Fibroblast of lung (primary cell): Measurements from ENCODE around the gene ANKLE2. TPM values are rescaled to one million over a fixed set of nuclear protein-coding genes. Genes with fewer than 3 reads are reported as not detected.

Source experiments
- DNase-seq, 2 donors: peaks; one replicate each; pipeline versions ENCODE4 v3.0.0 to v3.0.0-alpha.2; 2010; ENCODE audit warnings: low read depth in 2 of 2
- H2AFZ ChIP-seq: 2 replicates; pipeline ENCODE4 v1.5.1; 2012; ENCODE audit warnings: low read length, control low read depth, inconsistent platforms
- H3K27ac ChIP-seq: 2 replicates; pipeline ENCODE4 v1.5.1; 2011; ENCODE audit warnings: low read length, control low read depth; ENCODE audit not compliant: insufficient read depth
- H3K27me3 ChIP-seq: 2 replicates; pipeline ENCODE4 v1.5.1; 2011; ENCODE audit warnings: mild to moderate bottlenecking, low read length; ENCODE audit not compliant: control insufficient read depth, insufficient read depth
- H3K36me3 ChIP-seq: 2 replicates; pipeline ENCODE4 v1.5.1; 2011; ENCODE audit warnings: low read length; ENCODE audit not compliant: control insufficient read depth, insufficient read depth
- H3K4me1 ChIP-seq: 2 replicates; pipeline ENCODE4 v1.5.1; 2011; ENCODE audit warnings: low read length; ENCODE audit not compliant: control insufficient read depth, insufficient read depth; ENCODE audit errors: extremely low read depth
- H3K4me2 ChIP-seq: 2 replicates; pipeline ENCODE4 v1.5.1; 2011; ENCODE audit warnings: low read length, control low read depth; ENCODE audit not compliant: insufficient read depth; ENCODE audit errors: extremely low read depth
- H3K4me3 ChIP-seq, 4 experiments: fragments of 200-600 bp in 1 of 4; sonication (generic) in 1 of 4; replicated peaks in 1 of 4; 2 replicates each; pipeline ENCODE4 v1.5.1; 2011 to 2016; ENCODE audit warnings: low read length in 4 of 4, low read depth in 3 of 4, mild to moderate bottlenecking in 3 of 4, control low read depth in 2 of 4, inconsistent platforms in 1 of 4, mixed read lengths in 1 of 4; ENCODE audit not compliant: insufficient read depth in 1 of 4; ENCODE audit errors: control extremely low read depth in 1 of 4
- H3K79me2 ChIP-seq: 2 replicates; pipeline ENCODE4 v1.5.1; 2012; ENCODE audit warnings: mild to moderate bottlenecking, low read length, inconsistent platforms; ENCODE audit not compliant: control insufficient read depth, insufficient read depth
- H3K9ac ChIP-seq: 2 replicates; pipeline ENCODE4 v1.5.1; 2011; ENCODE audit warnings: mild to moderate bottlenecking, low read length, control low read depth; ENCODE audit not compliant: insufficient read depth
- H3K9me3 ChIP-seq: 2 replicates; pipeline ENCODE4 v1.5.1; 2012; ENCODE audit warnings: low read depth, low read length; ENCODE audit not compliant: control insufficient read depth, insufficient read depth
- H4K20me1 ChIP-seq: 2 replicates; pipeline ENCODE4 v1.5.1; 2011; ENCODE audit warnings: low read length; ENCODE audit not compliant: control insufficient read depth, insufficient read depth; ENCODE audit errors: extremely low read depth
- EZH2 ChIP-seq: IDR thresholded peaks from 2 replicates; pipeline ENCODE4 v1.5.1; 2012; ENCODE audit warnings: low read length, control low read depth, mild to moderate bottlenecking; ENCODE audit errors: missing control alignments
- polyA plus RNA-seq, 2 donors: library from polyadenylated mRNA; depleted of rRNA in 1 of 2; stranded (reverse) in 1 of 2; unstranded in 1 of 2; fragments of >200 nt; gene quantifications; 2 replicates each; pipeline ENCODE4 v1.2.1, GENCODE V29; 2011 to 2012; ENCODE audit warnings: missing spikeins in 1 of 2
- total RNA-seq: library from RNA; depleted of rRNA; stranded (reverse); fragments of >200 nt; gene quantifications from 2 replicates; pipeline ENCODE4 v1.2.1, GENCODE V29; 2014
- TF ChIP-seq, protein P1 (sequence below), 2 donors: IDR thresholded peaks in 1 of 2; conservative IDR thresholded peaks in 1 of 2; 1 replicate in 1 of 2; 2 replicates in 1 of 2; pipeline ENCODE4 v1.5.1; 2011 to 2012; ENCODE audit warnings: low read length in 2 of 2, control low read depth in 1 of 2, inconsistent platforms in 1 of 2, low read depth in 1 of 2, mild to moderate bottlenecking in 1 of 2

ANKLE2 gene
- total and polyA plus RNA-seq, 2 donors (not counting 1 experiment from before 2014, with no cell fraction given) = 55.8 to 55.9 TPM

DNA sequence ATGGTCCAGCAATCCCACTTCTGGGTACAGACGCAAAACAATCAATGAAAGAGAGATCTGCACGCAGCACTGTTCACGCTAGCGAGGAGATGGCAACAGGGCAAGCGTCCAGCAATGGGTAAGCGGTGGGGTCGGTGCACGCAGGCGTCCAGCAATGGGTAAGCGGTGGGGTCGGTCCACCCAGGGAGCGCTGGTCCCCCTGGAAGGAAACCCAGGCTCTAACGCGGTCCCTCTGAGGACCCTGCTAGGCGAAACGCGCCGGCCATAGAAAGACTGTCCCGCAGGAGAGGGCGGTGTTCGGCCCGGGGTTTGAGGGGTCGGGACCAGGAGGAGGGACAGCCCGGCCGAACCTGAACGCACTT is 51.6 kb downstream of the ANKLE2 start:
- Histone ChIP-seq H3K36me3 (peaks cover 1% of the 10 kb centered on the region), H4K20me1 (no peaks in the 10 kb centered on the region), H3K4me2 (peak overlapping the region; percentile 65), H3K79me2 (peaks cover 30% of the 10 kb centered on the region), H2AFZ (peak overlapping the region; percentile 15), H3K9ac (peak overlapping the region; percentile 58), H3K9me3 (no peaks in the 10 kb centered on the region), H3K27me3 (no peaks in the 10 kb centered on the region), H3K4me1 (no peaks in the 10 kb centered on the region), H3K4me3 (peak overlapping the region; percentile 51 to 92 (median 77)), H3K27ac (peak overlapping the region; percentile 8)
- no peak for DNase-seq
- TF ChIP-seq EZH2 = no peak
- TF ChIP-seq, protein P1, sequence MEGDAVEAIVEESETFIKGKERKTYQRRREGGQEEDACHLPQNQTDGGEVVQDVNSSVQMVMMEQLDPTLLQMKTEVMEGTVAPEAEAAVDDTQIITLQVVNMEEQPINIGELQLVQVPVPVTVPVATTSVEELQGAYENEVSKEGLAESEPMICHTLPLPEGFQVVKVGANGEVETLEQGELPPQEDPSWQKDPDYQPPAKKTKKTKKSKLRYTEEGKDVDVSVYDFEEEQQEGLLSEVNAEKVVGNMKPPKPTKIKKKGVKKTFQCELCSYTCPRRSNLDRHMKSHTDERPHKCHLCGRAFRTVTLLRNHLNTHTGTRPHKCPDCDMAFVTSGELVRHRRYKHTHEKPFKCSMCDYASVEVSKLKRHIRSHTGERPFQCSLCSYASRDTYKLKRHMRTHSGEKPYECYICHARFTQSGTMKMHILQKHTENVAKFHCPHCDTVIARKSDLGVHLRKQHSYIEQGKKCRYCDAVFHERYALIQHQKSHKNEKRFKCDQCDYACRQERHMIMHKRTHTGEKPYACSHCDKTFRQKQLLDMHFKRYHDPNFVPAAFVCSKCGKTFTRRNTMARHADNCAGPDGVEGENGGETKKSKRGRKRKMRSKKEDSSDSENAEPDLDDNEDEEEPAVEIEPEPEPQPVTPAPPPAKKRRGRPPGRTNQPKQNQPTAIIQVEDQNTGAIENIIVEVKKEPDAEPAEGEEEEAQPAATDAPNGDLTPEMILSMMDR (conservative IDR thresholded peaks at IDR 0.05 in 1 of 2, IDR thresholded peaks at IDR 0.05 in 1 of 2; ENCODE audit: low read depth in 1 of 2, low read length in 2 of 2) = no peak

DNA sequence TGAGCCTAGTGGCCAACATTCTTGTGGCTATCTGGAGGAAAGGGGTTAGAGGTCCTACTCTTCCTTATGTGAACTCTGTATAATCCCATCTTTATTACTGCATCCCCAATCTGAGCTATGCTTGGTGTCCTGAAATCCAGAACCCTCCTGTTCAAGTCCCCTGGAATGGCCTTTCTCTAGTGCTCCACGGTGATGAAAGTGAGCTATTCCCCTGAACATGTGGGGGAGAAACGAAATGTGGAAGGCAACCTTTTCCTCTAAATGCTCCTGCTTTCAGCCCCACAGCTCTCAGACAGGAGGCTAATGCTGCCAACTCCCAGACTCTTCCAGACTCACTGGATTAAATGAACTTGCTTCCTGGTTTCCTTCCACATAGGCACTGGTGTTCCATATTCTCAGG is 53.5 kb downstream of the ANKLE2 start:
- H3K4me1 ChIP-seq = no peaks in the 10 kb centered on the region
- DNase-seq = no peak
- H3K4me3 ChIP-seq = no peak overlapping the region
- peaks cover 3% of the 10 kb centered on the region for H3K36me3 ChIP-seq
- no peak overlapping the region for H2AFZ ChIP-seq
- H3K27ac ChIP-seq = no peak overlapping the region
- no peaks in the 10 kb centered on the region for H4K20me1 ChIP-seq
- peaks cover 19% of the 10 kb centered on the region for H3K79me2 ChIP-seq
- no peaks in the 10 kb centered on the region for H3K9me3 ChIP-seq
- H3K4me2 ChIP-seq = no peak overlapping the region
- no peaks in the 10 kb centered on the region for H3K27me3 ChIP-seq
- no peak overlapping the region for H3K9ac ChIP-seq
- TF ChIP-seq, protein P1 (conservative IDR thresholded peaks at IDR 0.05 in 1 of 2, IDR thresholded peaks at IDR 0.05 in 1 of 2; ENCODE audit: low read depth in 1 of 2, low read length in 2 of 2) = no peak
- TF ChIP-seq EZH2 = no peak

DNA sequence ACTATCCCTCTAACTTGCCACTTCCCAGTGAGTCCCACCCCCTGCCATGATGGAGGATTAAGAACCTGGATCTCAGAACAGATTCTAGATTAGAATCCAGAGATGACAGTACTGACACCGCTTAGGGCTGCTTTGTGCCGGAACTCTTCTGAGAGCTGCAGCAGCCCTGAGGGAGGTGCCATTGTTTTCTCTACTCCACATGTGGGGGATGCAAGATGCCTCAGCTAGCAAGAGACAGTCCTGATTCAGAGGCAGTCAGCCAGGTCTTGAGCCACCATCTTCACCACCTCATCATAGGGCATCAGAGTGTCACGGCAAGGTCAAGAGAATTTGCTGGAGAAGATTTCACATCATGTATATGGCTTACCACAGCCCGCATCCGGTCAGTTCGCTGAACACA is 54.4 kb downstream of the ANKLE2 start:
- H3K4me3 ChIP-seq = no peak overlapping the region
- no peak overlapping the region for H3K4me2 ChIP-seq
- peaks cover 3% of the 10 kb centered on the region for H3K36me3 ChIP-seq
- no peak overlapping the region for H2AFZ ChIP-seq
- DNase-seq = no peak
- H4K20me1 ChIP-seq = no peaks in the 10 kb centered on the region
- no peaks in the 10 kb centered on the region for H3K9me3 ChIP-seq
- H3K27ac ChIP-seq = no peak overlapping the region
- H3K9ac ChIP-seq = no peak overlapping the region
- H3K79me2 ChIP-seq = peaks cover 13% of the 10 kb centered on the region
- no peaks in the 10 kb centered on the region for H3K4me1 ChIP-seq
- no peak for TF ChIP-seq EZH2
- TF ChIP-seq, protein P1 (conservative IDR thresholded peaks at IDR 0.05 in 1 of 2, IDR thresholded peaks at IDR 0.05 in 1 of 2; ENCODE audit: low read depth in 1 of 2, low read length in 2 of 2) = no peak
- no peaks in the 10 kb centered on the region for H3K27me3 ChIP-seq
